Measurements from ENCODE around the gene UPP2.

DNA sequence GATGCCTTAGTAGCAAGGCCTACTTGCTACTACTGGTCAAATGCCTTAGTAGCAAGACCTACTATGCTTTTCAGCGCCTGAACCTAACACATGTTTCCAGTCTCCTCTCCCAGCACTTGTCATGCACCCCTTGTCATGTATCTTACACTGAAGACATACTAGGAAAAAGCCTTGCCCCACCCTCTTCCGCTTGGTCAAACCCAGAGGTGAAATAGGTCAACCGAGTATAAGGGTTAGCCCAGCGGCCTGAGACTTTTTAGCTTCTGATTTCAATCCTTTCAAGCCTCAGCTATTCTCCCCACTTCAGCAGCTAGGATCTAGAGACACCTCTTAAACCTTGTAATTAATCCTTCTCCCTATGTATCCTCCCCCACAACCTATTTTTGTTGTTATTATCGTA, 73.3 kb downstream of the UPP2 start:
- TF ChIP-seq, protein P1, sequence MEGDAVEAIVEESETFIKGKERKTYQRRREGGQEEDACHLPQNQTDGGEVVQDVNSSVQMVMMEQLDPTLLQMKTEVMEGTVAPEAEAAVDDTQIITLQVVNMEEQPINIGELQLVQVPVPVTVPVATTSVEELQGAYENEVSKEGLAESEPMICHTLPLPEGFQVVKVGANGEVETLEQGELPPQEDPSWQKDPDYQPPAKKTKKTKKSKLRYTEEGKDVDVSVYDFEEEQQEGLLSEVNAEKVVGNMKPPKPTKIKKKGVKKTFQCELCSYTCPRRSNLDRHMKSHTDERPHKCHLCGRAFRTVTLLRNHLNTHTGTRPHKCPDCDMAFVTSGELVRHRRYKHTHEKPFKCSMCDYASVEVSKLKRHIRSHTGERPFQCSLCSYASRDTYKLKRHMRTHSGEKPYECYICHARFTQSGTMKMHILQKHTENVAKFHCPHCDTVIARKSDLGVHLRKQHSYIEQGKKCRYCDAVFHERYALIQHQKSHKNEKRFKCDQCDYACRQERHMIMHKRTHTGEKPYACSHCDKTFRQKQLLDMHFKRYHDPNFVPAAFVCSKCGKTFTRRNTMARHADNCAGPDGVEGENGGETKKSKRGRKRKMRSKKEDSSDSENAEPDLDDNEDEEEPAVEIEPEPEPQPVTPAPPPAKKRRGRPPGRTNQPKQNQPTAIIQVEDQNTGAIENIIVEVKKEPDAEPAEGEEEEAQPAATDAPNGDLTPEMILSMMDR (IDR thresholded peaks at IDR 0.05) = no peak
- TF ChIP-seq POLR2A (IDR thresholded peaks at IDR 0.05) = no peak

Measured in uterus (tissue), 2 donors.